Activated CD4-positive, alpha-beta T cell treated with anti-CD3 and anti-CD28 coated beads, Interleukin-10, Interleukin-2, amounts not matched to agents 100 ng/mL and 50 ng/mL, durations not matched to agents 16 hours and 8 hours (primary cell): Measurements from ENCODE around the gene SMAD3.

Experiments used
- DNase-seq: peaks from one replicate; pipeline ENCODE4 v3.0.0-alpha.2; 2020

The SMAD3 gene

GRCh38 chr15:67207555-67208207 lies 142.3 kb downstream of the SMAD3 start:
- no peak for DNase-seq

- DNase-seq, result no peak
Measured at GRCh38 chr15:67208396-67208795, 143.0 kb downstream of the SMAD3 start.

- no peak for DNase-seq
Measured at GRCh38 chr15:67210555-67211168, 145.3 kb downstream of the SMAD3 start.

GRCh38 chr15:67212684-67213367 lies 147.4 kb downstream of the SMAD3 start:
- DNase-seq, result no peak

GRCh38 chr15:67215102-67215501 lies 149.7 kb downstream of the SMAD3 start:
- no peak for DNase-seq

- no peak for DNase-seq
Measured at GRCh38 chr15:67216859-67217258, 151.5 kb downstream of the SMAD3 start.

- DNase-seq, result peak; percentile 16
Measured at GRCh38 chr15:67218428-67218827, 153.0 kb downstream of the SMAD3 start.

GRCh38 chr15:67219288-67219687 lies 153.9 kb downstream of the SMAD3 start:
- no peak for DNase-seq

GRCh38 chr15:67224889-67225288 lies 159.5 kb downstream of the SMAD3 start:
- DNase-seq, result no peak

GRCh38 chr15:67225336-67225735 lies 159.9 kb downstream of the SMAD3 start:
- DNase-seq, result no peak

- DNase-seq, result no peak
Measured at GRCh38 chr15:67227431-67227830, 162.0 kb downstream of the SMAD3 start.

GRCh38 chr15:67227846-67228245 lies 162.4 kb downstream of the SMAD3 start:
- no peak for DNase-seq

- no peak for DNase-seq
Measured at GRCh38 chr15:67228286-67228685, 162.9 kb downstream of the SMAD3 start.

- no peak for DNase-seq
Measured at GRCh38 chr15:67230504-67230903, 165.1 kb downstream of the SMAD3 start.

GRCh38 chr15:67232591-67232990 lies 167.2 kb downstream of the SMAD3 start:
- no peak for DNase-seq

- peak; percentile 57 for DNase-seq
Measured at GRCh38 chr15:67240235-67241131, 175.1 kb downstream of the SMAD3 start.

GRCh38 chr15:67241132-67241855 lies 175.9 kb downstream of the SMAD3 start:
- peak; percentile 91 for DNase-seq

- DNase-seq, result peak; percentile 11
Measured at GRCh38 chr15:67242708-67243111, 177.3 kb downstream of the SMAD3 start.
